Prostate gland (tissue), 2 donors: Measurements from ENCODE around the gene JAKMIP2. TPM values are rescaled to one million over a fixed set of nuclear protein-coding genes. Genes with fewer than 3 reads are reported as not detected.

Experiments
- DNase-seq: peaks from one replicate; pipeline ENCODE4 v3.0.0-alpha.2; 2019; ENCODE audit warnings: low spot score
- H3K27ac ChIP-seq, 2 donors: fragments of 200-600 bp; sonication (generic); 2 replicates each; pipeline ENCODE4 v1.5.1; 2017 to 2019
- H3K27me3 ChIP-seq: fragments of 200-600 bp; sonication (generic); replicated peaks from 2 replicates; pipeline ENCODE4 v1.5.1; 2019; ENCODE audit not compliant: insufficient read depth
- H3K36me3 ChIP-seq, 2 donors: fragments of 200-600 bp; sonication (generic); 1 replicate in 1 of 2; 2 replicates in 1 of 2; pipeline versions ENCODE4 v1.5.1 to v1.8.1; 2017 to 2019
- H3K4me1 ChIP-seq: fragments of 200-600 bp; sonication (generic); replicated peaks from 2 replicates; pipeline ENCODE4 v1.5.1; 2019
- H3K4me3 ChIP-seq, 2 donors: fragments of 200-600 bp; sonication (generic); 2 replicates each; pipeline ENCODE4 v1.5.1; 2017 to 2019
- H3K9me3 ChIP-seq: fragments of 200-600 bp; sonication (generic); 2 replicates; pipeline ENCODE4 v1.5.1; 2017
- CTCF ChIP-seq, 4 experiments: fragments of 200-600 bp in 2 of 4; fragments of 450-650 bp in 2 of 4; sonication (generic) in 2 of 4; IDR thresholded peaks; 1 replicate in 3 of 4; 2 replicates in 1 of 4; pipeline ENCODE4 v1.5.1; 2016 to 2019; ENCODE audit warnings: antibody characterized with exemption in 4 of 4, mild to moderate bottlenecking in 2 of 4, moderate library complexity in 2 of 4
- POLR2A ChIP-seq: fragments of 450-650 bp; IDR thresholded peaks from one replicate; pipeline ENCODE4 v1.6.1; 2016; ENCODE audit warnings: antibody characterized with exemption, mild to moderate bottlenecking
- POLR2AphosphoS5 ChIP-seq: sonication (generic); formaldehyde crosslinking; IDR thresholded peaks from one replicate; pipeline ENCODE4 v1.6.1; 2017; ENCODE audit warnings: antibody characterized with exemption
- WGBS: methylation state at CpG from one replicate; pipeline ENCODE4 v1.1.5; 2018; 5-methylcytosine and 5-hydroxymethylcytosine counted together
- intact Hi-C: fragments of 100-400 bp; cut with DNase I; formaldehyde crosslinking; loops from one replicate; pipeline ENCODE4 v1.14.2; 2022
- total RNA-seq, 2 donors: library from RNA; depleted of rRNA; stranded (reverse); fragments of >200 nt; gene quantifications; one replicate each; pipeline ENCODE4 v1.1.0, GENCODE V29; 2016

The JAKMIP2 gene
- total RNA-seq, 2 donors from 2014 or later = 0.85 to 1.2 TPM

GRCh38 chr5:147544556-147544955 is 238.0 kb downstream of the JAKMIP2 start:
- WGBS = 73% methylated on average over 5 of the region's 5 CpGs
- intact Hi-C loops = no loop called here
- TF ChIP-seq POLR2AphosphoS5 (no peak), CTCF (IDR thresholded peaks at IDR 0.05) (no peak), POLR2A (no peak)

GRCh38 chr5:147539053-147539452 is 243.5 kb downstream of the JAKMIP2 start:
- intact Hi-C loops = no loop called here
- Histone ChIP-seq H3K4me1 (no peaks in the 10 kb centered on the region), H3K36me3 (no peaks in the 10 kb centered on the region), H3K9me3 (no peaks in the 10 kb centered on the region), H3K4me3 (no peak overlapping the region), H3K27ac (no peak overlapping the region), H3K27me3 (no peaks in the 10 kb centered on the region)
- no peak for TF ChIP-seq CTCF (IDR thresholded peaks at IDR 0.05)
- no peak for TF ChIP-seq POLR2A
- TF ChIP-seq POLR2AphosphoS5 = no peak
- WGBS = 44% methylated on average over 1 of the region's 1 CpG
- no peak for DNase-seq

More at GRCh38 chr5:147544556-147544955, 238.0 kb downstream of the JAKMIP2 start:
- Histone ChIP-seq H3K9me3 (no peaks in the 10 kb centered on the region), H3K4me1 (no peaks in the 10 kb centered on the region), H3K27me3 (no peaks in the 10 kb centered on the region), H3K27ac (no peak overlapping the region), H3K36me3 (no peaks in the 10 kb centered on the region), H3K4me3 (no peak overlapping the region)
- no peak for DNase-seq

GRCh38 chr5:147538236-147538635 is 244.3 kb downstream of the JAKMIP2 start:
- Histone ChIP-seq H3K9me3 (no peaks in the 10 kb centered on the region), H3K27ac (no peak overlapping the region), H3K36me3 (no peaks in the 10 kb centered on the region), H3K27me3 (no peaks in the 10 kb centered on the region), H3K4me3 (no peak overlapping the region), H3K4me1 (no peaks in the 10 kb centered on the region)
- 100% methylated on average over 1 of the region's 1 CpG for WGBS
- no peak for TF ChIP-seq POLR2A
- no peak for TF ChIP-seq CTCF (IDR thresholded peaks at IDR 0.05)
- TF ChIP-seq POLR2AphosphoS5 = no peak
- intact Hi-C loops = no loop called here
- no peak for DNase-seq

Other genes with a start within 250 kb of the JAKMIP2 start
- 1 to 10 TPM in 1 of 2 donors, not detected in 1; 3.7 TPM for gene SPINK1, start 48.9 kb upstream of the JAKMIP2 start, total RNA-seq
- not detected for gene SCGB3A2, start 96.0 kb upstream of the JAKMIP2 start, total RNA-seq
- under 1 TPM in 1 of 2 donors, not detected in 1; 0.59 TPM for gene C5orf46, start 123.8 kb upstream of the JAKMIP2 start, total RNA-seq